ENCODE measurements around the gene CDC34.
A peak's percentile ranks its signal among the peaks of the same experiment; 100 is the strongest.

- TF ChIP-seq CTCF (IDR thresholded peaks at IDR 0.05) (no peak), ATF2 (CRISPR knock-in tag; IDR thresholded peaks at IDR 0.05; ENCODE audit: borderline replicate concordance, low read depth) (0 out of 2 replicates have a peak, but pooled peaks have one; percentile 45), NR3C1 (CRISPR knock-in tag; conservative IDR thresholded peaks at IDR 0.05; ENCODE audit: low read depth) (no peak), JUN (CRISPR knock-in tag; IDR thresholded peaks at IDR 0.05) (no peak), CBFB (CRISPR knock-in tag; IDR thresholded peaks at IDR 0.05; ENCODE audit: low read depth) (no peak; the same call in 1 of the 2 replicates), ZNF317 (CRISPR knock-in tag; IDR thresholded peaks at IDR 0.05; ENCODE audit: borderline replicate concordance, low read depth) (no peak), MLX (CRISPR knock-in tag; IDR thresholded peaks at IDR 0.05) (0 out of 2 replicates have a peak, but pooled peaks have one; percentile 43)
Observed at GRCh38 chr19:572743-573518, 41.4 kb downstream of the CDC34 start.
